Hematopoietic multipotent progenitor cell treated with erythropoietin and hydrocortisone succinate and interleukin-3 and kit ligand, for 15 days (in vitro differentiated cells): Measurements from ENCODE around the gene TLDC2.
"Not testable (repeated sequence)": the region's sequence is repeated elsewhere in the genome, so short reads cannot be mapped to it uniquely, and the experiment has no call there.

Source experiments
- DNase-seq: peaks from one replicate; pipeline ENCODE4 v3.0.0-alpha.2; 2015; ENCODE audit warnings: low spot score

Gene TLDC2

DNA sequence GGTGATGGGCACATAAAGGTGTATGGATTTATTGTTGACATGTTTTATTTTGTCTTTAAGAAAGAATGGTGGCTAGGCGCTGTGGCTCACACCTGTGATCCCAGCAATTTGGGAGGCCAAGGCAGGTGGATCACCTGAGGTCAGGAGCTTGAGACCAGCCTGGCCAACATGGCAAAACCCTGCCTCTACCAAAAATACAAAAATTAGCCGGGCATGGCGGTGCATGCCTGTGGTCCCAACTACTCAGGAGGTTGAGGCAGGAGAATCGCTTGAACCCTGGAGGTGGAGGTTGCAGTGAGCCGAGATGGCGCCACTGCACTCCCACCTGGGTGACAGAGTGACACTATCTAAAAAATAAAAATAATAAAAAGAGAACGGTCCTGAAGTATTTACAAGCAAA, 30.1 kb downstream of the TLDC2 start:
- DNase-seq, result not testable (repeated sequence)

- DNase-seq, result no peak
Observed at GRCh38 chr20:36908603-36909002, 32.7 kb downstream of the TLDC2 start.

DNA sequence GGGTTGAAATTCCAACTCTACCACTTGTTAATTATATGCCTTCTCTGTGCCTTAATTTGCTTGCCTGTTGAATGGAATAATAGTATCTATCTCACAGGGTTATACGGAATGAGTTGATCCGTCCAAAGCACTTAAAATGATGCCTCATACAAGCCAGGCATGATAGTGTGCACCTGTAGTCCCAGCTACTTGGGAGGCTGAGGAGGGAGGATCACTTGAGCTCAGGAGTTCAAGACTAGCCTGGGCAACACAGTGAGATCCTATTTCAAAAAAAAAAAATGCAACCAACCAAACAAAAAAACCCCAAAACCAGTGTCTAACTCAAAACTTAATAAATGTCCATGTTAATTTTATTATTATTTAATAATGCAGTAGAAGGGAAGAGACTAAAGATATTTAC, 40.3 kb downstream of the TLDC2 start:
- no peak for DNase-seq

- DNase-seq, result no peak
Observed at GRCh38 chr20:36917240-36917639, 41.3 kb downstream of the TLDC2 start.

DNA sequence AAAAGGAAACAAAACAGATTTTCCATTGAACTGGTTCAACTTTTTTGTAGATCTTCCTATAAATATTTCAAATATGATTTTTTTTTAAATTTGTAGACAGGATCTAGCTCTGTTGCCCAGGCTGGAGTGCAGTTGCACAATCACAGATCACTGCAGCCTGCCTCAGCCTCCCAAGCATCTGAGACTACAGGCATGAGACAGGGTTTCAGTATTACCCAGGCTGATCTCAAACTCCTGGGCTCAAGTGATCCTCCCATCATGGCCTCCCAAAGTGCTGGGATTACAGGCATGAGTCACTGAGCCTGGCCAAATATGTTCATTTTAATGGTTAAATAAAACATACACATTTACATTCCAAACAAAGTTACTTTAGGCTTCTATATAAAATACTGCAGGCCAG, 42.0 kb downstream of the TLDC2 start:
- DNase-seq, result no peak

- peak; percentile 69 for DNase-seq
Observed at GRCh38 chr20:36919715-36920333, 43.9 kb downstream of the TLDC2 start.

DNA sequence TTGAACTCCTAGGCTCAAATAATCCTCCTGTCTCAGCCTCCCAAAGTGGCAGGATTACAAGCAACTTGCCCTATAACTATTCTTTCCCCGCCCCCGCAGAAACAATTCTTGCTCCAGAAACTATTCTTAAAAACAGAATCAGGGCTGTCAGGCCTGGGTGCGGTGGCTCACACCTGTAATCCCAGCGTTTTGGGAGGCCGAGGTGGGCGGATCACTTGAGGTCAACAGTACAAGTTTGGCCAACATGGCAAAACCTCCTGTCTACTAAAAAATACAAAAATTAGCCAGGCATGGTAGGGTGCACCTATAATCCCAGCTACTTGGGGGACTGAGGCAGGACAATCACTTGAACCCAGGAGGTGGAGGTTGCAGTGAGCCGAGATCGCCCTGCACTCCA, 44.4 kb downstream of the TLDC2 start:
- DNase-seq, result no peak

DNA sequence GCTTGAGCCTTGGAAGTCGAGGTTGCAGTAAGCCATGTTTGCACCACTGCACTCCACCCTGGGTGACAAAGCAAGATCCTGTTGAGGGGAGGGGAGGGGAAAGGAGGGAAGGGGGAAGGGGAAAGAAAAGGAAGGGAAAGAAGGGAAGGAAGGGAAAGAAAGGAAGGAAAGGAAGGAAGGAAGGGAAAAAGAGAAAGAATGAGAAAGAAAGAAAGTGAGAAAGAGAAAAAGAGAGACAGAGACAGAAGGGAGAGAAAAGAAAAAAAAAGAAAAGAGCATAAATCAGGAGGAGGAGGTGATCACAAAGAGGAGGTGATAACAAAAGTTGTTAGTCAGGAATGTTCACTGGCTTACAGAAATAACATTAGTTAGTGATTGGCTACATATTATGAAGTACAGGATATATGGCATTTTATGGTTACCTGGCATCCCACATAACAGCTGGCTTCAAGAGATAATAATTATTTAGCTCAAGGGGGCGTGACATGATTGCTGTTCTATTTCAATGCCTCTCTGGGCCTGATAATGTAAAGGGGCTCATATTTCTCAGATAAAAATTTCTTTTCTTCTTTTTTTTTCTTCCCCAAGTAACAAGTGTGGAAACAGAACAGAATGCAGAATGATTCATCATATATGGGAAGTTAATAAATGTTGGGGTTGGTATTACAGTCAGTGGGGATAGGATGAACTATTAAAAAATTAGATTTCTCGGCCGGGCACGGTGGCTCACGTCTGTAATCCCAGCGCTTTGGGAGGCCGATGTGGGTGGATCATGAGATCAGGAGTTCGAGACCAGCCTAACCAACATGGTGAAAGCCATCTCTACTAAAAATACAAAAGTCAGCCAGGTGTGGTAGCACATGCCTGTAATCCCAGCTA, 48.5 kb downstream of the TLDC2 start:
- peak; percentile 21 for DNase-seq

- DNase-seq, result no peak
Observed at GRCh38 chr20:36925234-36925633, 49.3 kb downstream of the TLDC2 start.

- DNase-seq, result no peak
Observed at GRCh38 chr20:36926653-36927200, 50.8 kb downstream of the TLDC2 start.

DNA sequence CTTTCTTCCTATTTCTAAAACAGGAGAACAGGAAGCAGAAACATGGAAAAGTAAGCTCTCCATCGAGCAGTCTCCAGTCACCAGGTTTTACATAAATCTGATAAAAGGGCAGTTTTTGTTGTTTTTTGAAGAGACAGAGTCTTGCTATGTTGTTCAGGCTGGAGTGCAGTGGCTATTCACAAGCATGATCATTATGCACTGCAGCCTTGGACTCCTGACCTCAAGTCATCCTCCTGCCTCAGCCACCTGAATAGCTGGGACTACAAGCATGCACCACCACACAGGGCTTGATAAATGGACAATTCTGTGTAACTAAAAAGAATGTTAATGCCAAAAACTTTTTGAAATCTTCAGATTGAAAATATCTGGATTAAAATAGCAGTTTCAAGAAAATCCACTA, 51.8 kb downstream of the TLDC2 start:
- DNase-seq, result no peak

- no peak for DNase-seq
Observed at GRCh38 chr20:36929290-36929689, 53.4 kb downstream of the TLDC2 start.

DNA sequence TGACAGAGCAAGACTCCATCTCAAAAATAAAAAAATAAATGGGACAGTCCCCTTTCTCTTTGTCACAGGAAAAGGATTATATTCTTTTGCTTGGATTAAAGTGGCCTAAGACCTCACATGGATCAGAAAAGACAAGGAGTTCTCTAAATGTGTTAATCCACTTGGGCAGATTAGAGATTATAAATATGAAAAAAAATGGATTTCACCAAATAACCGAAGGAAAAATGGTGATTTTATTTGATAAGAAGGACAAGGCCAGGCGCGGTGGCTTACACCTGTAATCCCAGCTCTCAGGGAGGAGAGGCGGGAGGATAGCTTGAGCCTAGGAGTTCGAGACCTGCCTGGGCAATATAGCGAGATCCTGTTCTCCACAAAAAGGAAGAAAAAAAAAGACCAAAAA, 53.8 kb downstream of the TLDC2 start:
- DNase-seq, result no peak

DNA sequence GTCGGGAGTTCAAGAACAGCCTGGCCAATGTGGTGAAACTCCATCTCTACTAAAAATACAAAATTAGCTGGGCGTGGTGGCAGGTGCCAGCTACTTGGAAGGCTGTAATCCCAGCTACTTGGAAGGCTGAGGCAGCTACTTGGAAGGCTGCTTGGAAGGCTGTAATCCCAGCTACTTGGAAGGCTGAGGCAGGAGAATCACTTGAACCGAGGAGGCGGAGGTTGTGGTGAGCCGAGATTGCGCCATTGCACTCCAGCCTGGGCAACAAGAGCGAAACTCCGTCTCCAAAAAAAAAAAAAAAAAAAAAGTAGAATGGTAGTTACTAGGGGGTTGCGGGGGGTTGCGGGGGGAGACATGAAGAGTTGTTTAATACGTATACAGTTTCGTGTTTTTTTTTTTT, 56.1 kb downstream of the TLDC2 start:
- DNase-seq, result not testable (repeated sequence)

- DNase-seq, result no peak
Observed at GRCh38 chr20:36932476-36933426, 56.8 kb downstream of the TLDC2 start.

GRCh38 chr20:36933571-36933970, 57.6 kb downstream of the TLDC2 start:
- DNase-seq, result not testable (repeated sequence)

- DNase-seq, result no peak
Observed at GRCh38 chr20:36936341-36936740, 60.4 kb downstream of the TLDC2 start.

- not testable (repeated sequence) for DNase-seq
Observed at GRCh38 chr20:36936761-36937401, 60.9 kb downstream of the TLDC2 start.

GRCh38 chr20:36937402-36937770, 61.4 kb downstream of the TLDC2 start:
- DNase-seq, result no peak

GRCh38 chr20:36941401-36941835, 65.5 kb downstream of the TLDC2 start:
- DNase-seq, result no peak
